ENCODE results near the gene AK9.

- TF ChIP-seq TCF12 (IDR thresholded peaks at IDR 0.05; ENCODE audit: low read depth, low read length) (no peak), POLR2A (IDR thresholded peaks at IDR 0.05; ENCODE audit: control extremely low read depth in 1 of 2, low read depth in 2 of 2, low read length in 2 of 2) (no peak), POLR2AphosphoS5 (IDR thresholded peaks at IDR 0.05; ENCODE audit: low read depth, low read length) (no peak), JUND (IDR thresholded peaks at IDR 0.05; ENCODE audit: low read length) (no peak), CREB1 (IDR thresholded peaks at IDR 0.05) (no peak), BCL11A (IDR thresholded peaks at IDR 0.05; ENCODE audit: low read depth in 2 of 2, low read length in 2 of 2) (no peak), ZNF274 (IDR thresholded peaks at IDR 0.05; ENCODE audit: borderline replicate concordance, extremely low read depth, low read length) (no peak), HDAC6 (IDR thresholded peaks at IDR 0.05; ENCODE audit: low read depth, low read length) (no peak)
- TF ChIP-seq, protein P1, sequence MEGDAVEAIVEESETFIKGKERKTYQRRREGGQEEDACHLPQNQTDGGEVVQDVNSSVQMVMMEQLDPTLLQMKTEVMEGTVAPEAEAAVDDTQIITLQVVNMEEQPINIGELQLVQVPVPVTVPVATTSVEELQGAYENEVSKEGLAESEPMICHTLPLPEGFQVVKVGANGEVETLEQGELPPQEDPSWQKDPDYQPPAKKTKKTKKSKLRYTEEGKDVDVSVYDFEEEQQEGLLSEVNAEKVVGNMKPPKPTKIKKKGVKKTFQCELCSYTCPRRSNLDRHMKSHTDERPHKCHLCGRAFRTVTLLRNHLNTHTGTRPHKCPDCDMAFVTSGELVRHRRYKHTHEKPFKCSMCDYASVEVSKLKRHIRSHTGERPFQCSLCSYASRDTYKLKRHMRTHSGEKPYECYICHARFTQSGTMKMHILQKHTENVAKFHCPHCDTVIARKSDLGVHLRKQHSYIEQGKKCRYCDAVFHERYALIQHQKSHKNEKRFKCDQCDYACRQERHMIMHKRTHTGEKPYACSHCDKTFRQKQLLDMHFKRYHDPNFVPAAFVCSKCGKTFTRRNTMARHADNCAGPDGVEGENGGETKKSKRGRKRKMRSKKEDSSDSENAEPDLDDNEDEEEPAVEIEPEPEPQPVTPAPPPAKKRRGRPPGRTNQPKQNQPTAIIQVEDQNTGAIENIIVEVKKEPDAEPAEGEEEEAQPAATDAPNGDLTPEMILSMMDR (IDR thresholded peaks at IDR 0.05; ENCODE audit: control extremely low read depth in 1 of 3, insufficient read depth in 1 of 3, low read depth in 1 of 3, low read length in 3 of 3) = no peak
These were observed 15.5 kb upstream of the AK9 start for GRCh38 chr6:109706513-109706912.
